Gastroesophageal sphincter (tissue), 3 donors: ENCODE results near the gene RALGAPB.
"Not testable (repeated sequence)": the region's sequence is repeated elsewhere in the genome, so short reads cannot be mapped to it uniquely, and the experiment has no call there.

ENCODE experiments used
- CTCF ChIP-seq, 4 experiments: fragments of 200-600 bp in 2 of 4; fragments of 450-650 bp in 2 of 4; sonication (generic) in 1 of 4; IDR thresholded peaks; one replicate each; pipeline ENCODE4 v1.5.1; 2017 to 2019; ENCODE audit warnings: antibody characterized with exemption in 4 of 4, mild to moderate bottlenecking in 2 of 4, moderate library complexity in 2 of 4
- POLR2A ChIP-seq, 2 donors: fragments of 450-650 bp; IDR thresholded peaks; one replicate each; pipeline ENCODE4 v1.6.1; 2017; ENCODE audit warnings: antibody characterized with exemption in 2 of 2, mild to moderate bottlenecking in 2 of 2, moderate library complexity in 1 of 2
- POLR2AphosphoS5 ChIP-seq: sonication (generic); formaldehyde crosslinking; IDR thresholded peaks from one replicate; pipeline ENCODE4 v1.6.1; 2017; ENCODE audit warnings: antibody characterized with exemption

GRCh38 chr20:38441110-38441509 lies 31.5 kb upstream of the RALGAPB start:
- TF ChIP-seq POLR2A (IDR thresholded peaks at IDR 0.05); CTCF (IDR thresholded peaks at IDR 0.05); POLR2AphosphoS5: not testable (repeated sequence)
